Measurements from ENCODE around the gene DCLK1.
"Not testable (repeated sequence)": the region's sequence is repeated elsewhere in the genome, so short reads cannot be mapped to it uniquely, and the experiment has no call there.

The DCLK1 gene

GRCh38 chr13:35984776-35985453 lies 146.3 kb downstream of the DCLK1 start:
- no peak for DNase-seq (ENCODE audit: low read depth)

DNA sequence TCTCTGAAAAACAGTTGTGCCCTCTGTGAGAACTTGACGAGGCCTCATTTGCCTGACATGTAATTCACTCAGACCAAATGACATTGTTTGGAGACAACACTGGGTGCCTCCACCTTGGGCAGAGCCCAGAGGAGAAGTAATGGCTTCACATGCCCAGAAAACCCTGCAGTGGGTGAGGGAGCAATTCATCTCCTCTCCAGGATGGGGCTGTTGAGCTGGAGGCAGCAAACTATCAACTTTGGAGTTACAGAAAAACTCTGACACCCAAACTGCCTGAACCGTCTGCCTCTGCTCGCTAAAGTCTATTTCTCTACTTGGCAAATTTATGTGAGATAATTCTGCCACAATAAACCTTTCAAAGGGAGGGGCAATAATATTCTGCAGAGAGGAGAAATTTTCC lies 146.9 kb downstream of the DCLK1 start:
- DNase-seq (ENCODE audit: low read depth) = no peak

- not testable (repeated sequence) for DNase-seq (ENCODE audit: low read depth)
Measured at GRCh38 chr13:35983703-35984102, 147.5 kb downstream of the DCLK1 start.

DNA sequence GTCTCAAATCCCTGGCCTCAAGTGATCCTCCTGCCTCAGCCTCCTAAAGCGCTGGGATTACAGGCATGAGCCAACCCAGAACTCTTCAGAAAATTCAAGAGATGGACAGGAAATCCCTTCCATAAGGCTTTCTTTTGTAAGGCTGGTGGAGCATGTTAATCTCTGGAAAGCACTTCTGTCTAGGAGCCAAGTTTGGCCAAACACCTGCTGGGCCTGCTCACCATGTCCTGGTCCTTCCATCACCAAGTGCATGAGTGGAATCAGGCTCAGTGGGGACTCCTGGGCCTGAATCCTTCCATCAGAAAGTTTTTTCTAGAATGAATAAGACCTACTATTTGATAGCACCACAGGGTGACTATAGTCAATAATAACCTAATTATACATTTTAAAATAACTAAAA lies 148.0 kb downstream of the DCLK1 start:
- DNase-seq (ENCODE audit: low read depth) = no peak

DNA sequence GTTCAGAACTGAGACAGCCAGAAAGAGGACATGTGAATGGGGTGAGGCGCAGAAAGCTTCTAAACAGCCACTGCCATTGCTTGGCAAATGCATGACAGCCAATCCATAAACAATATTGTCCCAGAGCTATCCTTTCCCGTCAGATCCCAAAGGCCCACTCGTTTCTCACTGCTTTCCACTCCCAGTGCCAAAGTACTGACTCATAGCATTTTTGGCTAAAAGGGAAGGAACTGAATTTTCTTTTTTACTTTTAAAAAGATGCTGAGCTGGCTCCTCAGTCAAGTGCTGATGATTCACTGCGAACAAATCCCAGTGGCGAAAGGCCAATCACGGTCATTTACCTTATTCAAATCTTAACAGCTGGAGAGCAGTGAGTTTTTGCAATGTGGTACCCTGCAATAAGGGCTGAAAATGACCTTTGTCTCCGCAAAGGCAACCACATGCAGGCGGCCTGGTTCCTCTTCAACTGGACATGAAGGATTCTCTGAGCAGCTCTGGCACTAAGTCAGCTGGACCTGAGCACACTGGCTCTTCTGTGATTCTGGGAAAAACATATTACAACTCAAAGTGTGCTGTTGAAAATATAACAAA lies 151.7 kb downstream of the DCLK1 start:
- DNase-seq (ENCODE audit: low read depth) = no peak

DNA sequence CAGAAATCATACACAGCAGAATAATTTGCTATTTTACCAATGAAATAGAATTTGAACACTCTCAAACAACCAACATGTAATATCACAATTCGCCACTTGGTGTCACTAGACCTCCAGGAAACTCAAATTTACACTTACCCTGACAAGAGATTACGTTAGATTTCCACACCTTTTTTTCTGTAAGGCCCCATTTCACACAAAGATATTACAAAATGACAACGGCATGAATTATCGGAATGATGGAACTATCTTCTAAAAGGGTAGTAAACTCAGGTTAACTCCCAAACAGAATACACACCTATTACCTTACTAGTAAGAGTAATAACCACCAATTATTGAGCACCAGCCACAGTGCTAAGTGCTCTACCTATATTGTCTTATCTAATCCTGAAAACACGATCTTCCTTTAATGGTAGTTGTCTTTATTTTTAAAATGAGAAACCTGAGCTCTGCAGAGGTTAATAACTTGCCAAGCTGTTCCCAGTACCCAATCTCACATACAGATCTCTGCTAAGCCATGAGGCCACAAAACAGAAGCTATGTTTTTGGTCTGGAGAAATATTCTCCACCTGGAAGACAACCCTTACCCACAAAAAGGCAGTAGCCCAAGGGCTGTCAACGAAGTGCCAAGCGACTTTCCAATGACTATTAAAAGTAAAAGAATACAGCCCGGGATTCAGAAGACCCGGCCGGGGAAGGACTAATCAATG lies 152.4 kb downstream of the DCLK1 start:
- DNase-seq (ENCODE audit: low read depth) = no peak

DNA sequence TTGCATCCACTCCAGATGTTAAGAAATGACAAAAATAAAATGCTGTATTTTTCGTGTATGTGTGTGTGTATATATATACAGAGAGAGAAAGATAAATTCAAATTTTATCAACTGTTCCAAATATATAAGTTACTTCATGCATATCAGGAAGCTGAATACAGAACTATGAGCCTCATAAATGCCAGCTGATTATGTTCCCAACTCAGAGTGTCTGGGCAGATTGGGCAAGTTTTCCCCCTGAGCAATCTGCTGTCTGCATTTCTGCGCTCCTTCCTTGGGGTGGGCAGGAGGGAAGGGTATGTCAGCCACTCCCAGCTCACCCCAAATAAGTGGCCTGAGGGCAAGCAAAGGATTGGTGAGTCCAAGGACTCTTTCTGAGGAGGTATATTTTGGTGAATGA lies 154.1 kb downstream of the DCLK1 start:
- DNase-seq (ENCODE audit: low read depth) = no peak

DNA sequence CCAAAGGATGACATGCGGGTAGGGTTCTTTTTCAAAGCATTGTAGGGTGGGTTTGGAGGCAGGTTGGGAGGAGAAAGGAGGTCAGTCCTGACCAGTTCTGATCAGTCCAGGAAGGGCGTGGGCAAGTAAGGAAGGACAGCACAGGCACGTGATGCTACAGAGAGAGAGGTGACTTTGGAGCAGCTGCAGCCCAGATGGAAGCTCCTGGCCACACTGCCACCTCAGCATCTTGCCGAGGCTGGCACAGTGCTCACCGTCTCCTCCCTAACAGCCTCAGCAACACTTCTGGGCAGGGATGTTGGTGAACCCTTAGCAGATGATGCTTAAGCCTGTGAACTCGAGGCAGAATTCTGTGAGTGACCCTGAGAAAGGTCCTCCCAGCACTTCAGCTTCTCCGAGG lies 155.1 kb downstream of the DCLK1 start:
- DNase-seq (ENCODE audit: low read depth) = no peak

DNA sequence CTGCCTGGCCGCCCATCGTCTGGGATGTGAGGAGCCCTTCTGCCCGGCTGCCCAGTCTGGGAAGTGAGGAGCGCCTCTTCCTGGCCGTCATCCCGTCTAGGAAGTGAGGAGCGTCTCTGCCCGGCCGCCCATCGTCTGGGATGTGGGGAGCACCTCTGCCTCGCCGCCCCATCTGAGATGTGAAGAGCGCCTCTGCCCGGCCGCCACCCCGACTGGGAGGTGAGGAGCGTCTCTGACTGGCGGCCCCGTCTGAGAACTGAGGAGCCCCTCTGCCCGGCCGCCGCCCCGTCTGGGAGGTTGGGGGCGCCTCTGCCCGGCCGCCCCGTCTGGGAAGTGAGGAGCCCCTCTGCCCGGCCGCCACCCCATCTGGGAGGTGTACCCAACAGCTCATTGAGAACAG lies 164.2 kb downstream of the DCLK1 start:
- DNase-seq (ENCODE audit: low read depth) = not testable (repeated sequence)

GRCh38 chr13:35966024-35966423 lies 165.2 kb downstream of the DCLK1 start:
- no peak for DNase-seq (ENCODE audit: low read depth)

GRCh38 chr13:35965226-35965927 lies 165.8 kb downstream of the DCLK1 start:
- DNase-seq (ENCODE audit: low read depth) = no peak

GRCh38 chr13:35964863-35965180 lies 166.4 kb downstream of the DCLK1 start:
- no peak for DNase-seq (ENCODE audit: low read depth)

GRCh38 chr13:35964011-35964862 lies 166.9 kb downstream of the DCLK1 start:
- no peak for DNase-seq (ENCODE audit: low read depth)

DNA sequence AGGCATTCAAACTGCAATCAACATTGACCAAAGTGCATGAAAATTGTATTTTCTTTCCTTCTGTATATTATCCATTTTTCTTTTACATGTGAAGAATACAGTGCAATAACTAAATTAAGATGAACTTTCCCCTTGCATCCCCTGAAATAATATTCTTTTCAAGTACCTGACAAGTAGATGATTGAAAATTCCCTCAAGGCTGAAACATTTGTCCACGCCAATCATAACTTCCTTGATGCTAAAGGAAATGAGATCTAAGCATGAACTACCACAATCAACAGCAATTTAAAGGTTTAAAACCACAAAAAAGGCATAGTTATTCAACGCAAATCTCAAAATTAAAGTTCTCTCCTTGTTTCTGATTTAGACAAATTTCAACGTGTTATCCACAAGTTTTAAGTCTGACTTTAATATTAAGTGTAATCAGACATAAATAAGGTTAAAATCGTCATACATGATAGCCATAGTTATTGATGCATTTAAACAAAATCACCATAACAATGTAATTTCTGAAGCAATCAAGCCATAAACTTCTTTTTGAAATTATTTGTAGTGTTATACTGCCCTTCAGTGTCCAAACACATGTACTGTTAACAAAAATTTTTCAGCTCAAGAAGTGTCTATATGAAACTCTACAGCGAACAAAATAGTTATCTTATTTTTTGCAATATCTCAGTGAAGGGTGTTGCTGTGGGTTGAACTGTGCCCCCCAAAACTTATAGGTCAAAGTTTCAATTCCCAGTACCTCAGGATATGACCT lies 169.5 kb downstream of the DCLK1 start:
- DNase-seq (ENCODE audit: low read depth) = no peak

- DNase-seq (ENCODE audit: low read depth) = no peak
Measured at GRCh38 chr13:35961002-35961401, 170.2 kb downstream of the DCLK1 start.

DNA sequence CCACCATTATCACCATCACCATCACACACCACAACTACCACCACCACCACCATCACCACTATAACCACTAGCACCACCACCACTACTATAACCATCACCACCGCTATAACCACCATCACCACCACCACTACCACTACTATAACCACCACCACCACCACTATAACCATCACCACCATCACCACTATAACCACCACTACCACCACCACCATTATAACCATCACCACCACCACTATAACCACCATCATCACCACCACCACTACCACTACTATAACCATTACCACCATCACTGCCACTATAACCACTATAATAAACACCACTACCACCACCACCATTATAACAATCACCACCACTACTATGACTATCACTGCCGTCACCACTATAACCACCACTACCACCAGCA lies 173.2 kb downstream of the DCLK1 start:
- no peak for DNase-seq (ENCODE audit: low read depth)

- no peak for DNase-seq (ENCODE audit: low read depth)
Measured at GRCh38 chr13:35957241-35957731, 173.9 kb downstream of the DCLK1 start.

DNA sequence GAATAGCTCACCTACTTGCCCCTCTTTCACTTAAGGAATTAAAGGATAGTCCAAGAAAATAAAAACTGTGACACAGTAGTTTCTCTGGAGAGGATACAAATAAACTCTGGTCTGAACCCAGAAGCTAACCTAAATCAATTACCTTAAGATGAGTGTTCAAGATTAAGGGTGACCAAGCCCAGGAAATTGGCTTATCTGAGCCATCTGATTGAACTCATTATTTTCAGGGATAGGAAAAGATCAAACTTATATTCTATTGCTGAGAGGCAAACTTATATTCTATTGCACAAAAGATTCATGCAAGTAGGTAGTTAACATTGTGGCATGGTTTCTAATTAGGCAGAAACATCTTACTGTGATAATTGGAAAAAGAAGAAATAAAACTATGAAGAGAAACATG lies 175.1 kb downstream of the DCLK1 start:
- no peak for DNase-seq (ENCODE audit: low read depth)

GRCh38 chr13:35954207-35954560 lies 177.0 kb downstream of the DCLK1 start:
- DNase-seq (ENCODE audit: low read depth) = no peak

DNA sequence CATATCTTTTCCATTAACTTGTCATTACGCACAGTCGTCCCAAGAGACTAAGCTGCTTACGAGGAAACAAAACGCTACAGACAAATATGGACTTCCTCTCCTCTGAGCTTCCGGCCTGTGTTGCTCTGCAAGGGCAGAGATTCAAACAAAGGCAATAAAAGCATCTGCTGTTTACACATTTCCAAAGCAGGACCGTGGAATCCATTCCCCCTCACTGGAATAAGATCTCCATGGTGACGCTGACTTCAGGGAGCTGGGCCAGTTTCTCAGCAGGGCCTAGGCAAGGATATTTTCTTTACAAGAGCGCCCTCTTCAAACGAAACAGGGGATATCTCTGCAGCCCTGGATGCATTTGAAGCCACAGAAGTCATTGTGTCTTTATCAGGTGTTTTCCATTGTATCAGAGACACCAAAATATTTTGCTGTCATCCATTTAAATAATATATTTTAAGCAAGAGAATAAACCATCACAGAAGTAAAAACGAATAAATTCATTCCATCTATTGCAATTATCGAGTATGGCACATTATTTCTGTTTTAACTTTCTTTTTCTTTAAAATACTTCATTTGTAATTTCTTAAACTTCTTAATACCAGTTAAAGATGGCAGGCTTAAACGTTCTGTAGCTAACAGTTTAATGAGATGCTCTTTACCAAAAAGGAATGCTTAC lies 177.5 kb downstream of the DCLK1 start:
- DNase-seq (ENCODE audit: low read depth) = no peak

- no peak for DNase-seq (ENCODE audit: low read depth)
Measured at GRCh38 chr13:35947315-35947714, 183.9 kb downstream of the DCLK1 start.
